ENCODE data around the gene ZNF697. TPM values are rescaled to one million over a fixed set of nuclear protein-coding genes. Genes with fewer than 3 reads are reported as not detected.

The ZNF697 gene
- total RNA-seq, 4 donors from 2014 or later: 2.0 to 4.8 (median 4.0) TPM

DNA sequence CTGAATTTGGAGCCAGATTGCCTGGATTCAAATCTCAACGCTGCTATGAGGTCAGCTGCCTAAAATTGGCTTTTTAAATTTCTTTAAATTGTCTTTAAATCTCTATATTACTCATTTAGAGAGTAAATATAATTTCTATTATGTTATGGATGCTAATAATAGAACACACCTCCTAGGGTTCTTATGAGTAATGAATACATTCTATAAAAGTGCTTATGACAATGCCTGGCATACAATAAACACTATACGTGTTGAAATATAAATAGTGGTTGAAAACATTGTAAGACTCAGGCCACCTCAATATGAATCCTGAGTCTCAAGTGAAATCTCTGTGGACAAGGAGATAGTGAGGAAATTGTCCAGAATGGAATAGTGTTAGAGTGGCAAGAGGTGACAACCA, 32.7 kb upstream of the ZNF697 start:
- WGBS: 61% methylated on average over 2 of the region's 2 CpGs
- DNase-seq (ENCODE audit: extremely low spot score): no peak
- no peak overlapping the region for H3K27ac ChIP-seq (replicated peaks in 1 of 4)
- TF ChIP-seq, protein P1, sequence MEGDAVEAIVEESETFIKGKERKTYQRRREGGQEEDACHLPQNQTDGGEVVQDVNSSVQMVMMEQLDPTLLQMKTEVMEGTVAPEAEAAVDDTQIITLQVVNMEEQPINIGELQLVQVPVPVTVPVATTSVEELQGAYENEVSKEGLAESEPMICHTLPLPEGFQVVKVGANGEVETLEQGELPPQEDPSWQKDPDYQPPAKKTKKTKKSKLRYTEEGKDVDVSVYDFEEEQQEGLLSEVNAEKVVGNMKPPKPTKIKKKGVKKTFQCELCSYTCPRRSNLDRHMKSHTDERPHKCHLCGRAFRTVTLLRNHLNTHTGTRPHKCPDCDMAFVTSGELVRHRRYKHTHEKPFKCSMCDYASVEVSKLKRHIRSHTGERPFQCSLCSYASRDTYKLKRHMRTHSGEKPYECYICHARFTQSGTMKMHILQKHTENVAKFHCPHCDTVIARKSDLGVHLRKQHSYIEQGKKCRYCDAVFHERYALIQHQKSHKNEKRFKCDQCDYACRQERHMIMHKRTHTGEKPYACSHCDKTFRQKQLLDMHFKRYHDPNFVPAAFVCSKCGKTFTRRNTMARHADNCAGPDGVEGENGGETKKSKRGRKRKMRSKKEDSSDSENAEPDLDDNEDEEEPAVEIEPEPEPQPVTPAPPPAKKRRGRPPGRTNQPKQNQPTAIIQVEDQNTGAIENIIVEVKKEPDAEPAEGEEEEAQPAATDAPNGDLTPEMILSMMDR (IDR thresholded peaks at IDR 0.05): no peak
- TF ChIP-seq POLR2AphosphoS5 (IDR thresholded peaks at IDR 0.05) (no peak), EP300 (IDR thresholded peaks at IDR 0.05) (no peak), POLR2A (IDR thresholded peaks at IDR 0.05; ENCODE audit: low read depth) (no peak)
- no peaks in the 10 kb centered on the region for H3K36me3 ChIP-seq
- no peak overlapping the region for H3K4me3 ChIP-seq
- H3K27me3 ChIP-seq: no peaks in the 10 kb centered on the region
- intact Hi-C loops (cut with DNase I): no loop called here
- H3K4me1 ChIP-seq: peaks cover 2 to 3% (median 3%) of the 10 kb centered on the region in 4 donors
- H3K9me3 ChIP-seq: no peaks in the 10 kb centered on the region

DNA sequence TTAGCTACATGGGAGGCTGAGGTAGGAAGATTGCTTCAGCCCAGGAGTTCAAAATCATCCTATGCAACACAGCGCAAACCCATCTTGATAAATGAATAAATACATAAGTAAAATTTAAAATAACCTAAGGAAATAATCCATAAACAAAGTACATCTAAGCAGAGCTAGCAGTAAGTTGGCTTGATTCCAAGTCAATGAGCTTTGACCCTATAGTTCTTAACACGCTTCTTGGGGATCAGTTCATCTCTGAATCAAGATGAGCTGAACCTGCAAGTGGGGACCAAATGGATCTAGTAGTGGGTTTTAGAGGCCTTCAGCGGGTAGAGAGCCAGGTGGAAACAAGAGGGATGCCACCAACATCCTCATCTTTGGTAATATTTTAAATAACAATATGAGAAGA, 32.1 kb upstream of the ZNF697 start:
- H3K36me3 ChIP-seq: no peaks in the 10 kb centered on the region
- WGBS: 92% methylated on average over 3 of the region's 3 CpGs
- no peak for DNase-seq (ENCODE audit: extremely low spot score)
- no peaks in the 10 kb centered on the region for H3K27me3 ChIP-seq
- no peaks in the 10 kb centered on the region for H3K9me3 ChIP-seq
- no peak for TF ChIP-seq EP300 (IDR thresholded peaks at IDR 0.05)
- no peak for TF ChIP-seq POLR2AphosphoS5 (IDR thresholded peaks at IDR 0.05)
- TF ChIP-seq POLR2A (IDR thresholded peaks at IDR 0.05; ENCODE audit: low read depth): no peak
- TF ChIP-seq, protein P1 (IDR thresholded peaks at IDR 0.05): no peak
- peaks cover 5 to 9% (median 7%) of the 10 kb centered on the region in 4 donors for H3K4me1 ChIP-seq
- no peak overlapping the region for H3K4me3 ChIP-seq
- H3K27ac ChIP-seq (replicated peaks in 1 of 4): no peak overlapping the region
- intact Hi-C loops (cut with DNase I): no loop called here

DNA sequence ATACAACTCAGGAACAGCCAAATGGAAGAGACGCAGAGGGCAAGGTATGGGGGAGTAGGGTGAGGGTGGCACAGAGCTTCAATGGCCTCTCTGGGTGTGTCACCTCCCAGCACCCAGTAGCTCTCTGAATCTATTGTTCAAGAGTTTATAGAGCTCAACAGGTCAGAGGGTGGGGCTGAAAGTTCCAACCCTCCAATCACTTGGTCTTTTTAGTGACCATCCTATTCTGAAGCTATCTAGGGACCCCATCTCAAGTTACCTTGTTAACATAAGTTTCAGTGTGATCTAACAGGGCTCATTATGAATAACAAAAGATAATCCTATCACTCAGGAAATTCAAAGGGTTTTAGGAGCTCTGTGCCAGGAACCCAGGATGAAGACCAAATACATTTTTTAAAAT, 31.2 kb upstream of the ZNF697 start:
- no peak for DNase-seq (ENCODE audit: extremely low spot score)
- no peak for TF ChIP-seq POLR2AphosphoS5 (IDR thresholded peaks at IDR 0.05)
- TF ChIP-seq, protein P1 (IDR thresholded peaks at IDR 0.05): no peak
- no peak for TF ChIP-seq EP300 (IDR thresholded peaks at IDR 0.05)
- TF ChIP-seq POLR2A (IDR thresholded peaks at IDR 0.05; ENCODE audit: low read depth): no peak
- Histone ChIP-seq H3K4me3 (no peak overlapping the region), H3K27ac (replicated peaks in 1 of 4) (no peak overlapping the region), H3K27me3 (no peaks in the 10 kb centered on the region), H3K36me3 (no peaks in the 10 kb centered on the region), H3K9me3 (no peaks in the 10 kb centered on the region), H3K4me1 (peaks cover 9 to 11% (median 10%) of the 10 kb centered on the region in 4 donors)
- intact Hi-C loops (cut with DNase I): no loop called here
- WGBS: 100% methylated on average over 1 of the region's 1 CpG

DNA sequence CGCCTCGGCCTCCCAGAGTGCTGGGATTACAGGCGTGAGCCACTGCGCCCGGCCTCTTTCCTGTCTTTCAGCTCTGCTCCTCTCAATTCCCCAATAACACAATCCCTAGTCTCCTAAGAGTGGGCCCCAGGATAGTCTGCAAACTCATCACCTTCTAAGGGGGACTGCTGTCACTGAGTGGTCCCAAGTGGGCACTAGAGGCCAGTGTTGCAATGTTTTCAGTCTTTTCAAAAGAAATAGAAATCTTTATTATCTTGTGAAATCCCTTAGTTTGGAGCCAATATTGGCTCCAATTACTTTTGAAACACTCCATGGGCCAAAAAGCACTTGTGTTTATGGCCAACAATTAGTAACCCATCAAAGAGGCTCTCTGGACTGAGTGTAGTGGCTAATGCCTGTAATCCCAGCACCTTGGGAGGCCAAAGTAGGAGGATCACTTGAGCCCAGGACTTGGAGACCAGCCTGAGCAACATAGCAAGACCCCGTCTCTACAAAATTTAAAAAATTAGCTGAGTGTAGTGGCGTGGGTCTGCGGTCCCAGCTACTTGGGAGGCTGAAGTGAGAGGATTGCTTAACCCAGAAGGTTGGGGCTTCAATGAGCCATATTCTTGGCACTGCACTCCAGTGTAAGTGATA, 28.6 kb upstream of the ZNF697 start:
- Histone ChIP-seq H3K27me3 (no peaks in the 10 kb centered on the region), H3K9me3 (no peaks in the 10 kb centered on the region), H3K36me3 (no peaks in the 10 kb centered on the region), H3K4me1 (peaks cover 9 to 11% (median 10%) of the 10 kb centered on the region in 4 donors), H3K27ac (replicated peaks in 1 of 4) (no peak overlapping the region), H3K4me3 (no peak overlapping the region)
- 79% methylated on average over 8 of the region's 8 CpGs for WGBS
- no peak for DNase-seq (ENCODE audit: extremely low spot score)
- TF ChIP-seq EP300 (IDR thresholded peaks at IDR 0.05) (no peak), POLR2A (IDR thresholded peaks at IDR 0.05; ENCODE audit: low read depth) (no peak), POLR2AphosphoS5 (IDR thresholded peaks at IDR 0.05) (no peak)
- TF ChIP-seq, protein P1 (IDR thresholded peaks at IDR 0.05): no peak
- intact Hi-C loops (cut with DNase I): no loop called here
